T-helper 17 cell (primary cell): Measurements from ENCODE around the gene ING3. TPM values are rescaled to one million over a fixed set of nuclear protein-coding genes. Genes with fewer than 3 reads are reported as not detected.

ENCODE experiments used
- ATAC-seq: fragments of 150-1000 bp; cut with Tn5 transposase; 2 replicates; pipeline ENCODE4 v1.10.0; 2021; ENCODE audit warnings: mild to moderate bottlenecking, moderate library complexity
- DNase-seq, 3 donors: peaks; one replicate each; pipeline versions ENCODE4 v3.0.0 to v3.0.0-alpha.2; 2020 to 2021
- H3K9me3 ChIP-seq: one replicate; pipeline ENCODE4 v1.7.0; 2013; ENCODE audit warnings: low read length, mild to moderate bottlenecking; ENCODE audit not compliant: control insufficient read depth, poor library complexity, severe bottlenecking
- H3K27ac Mint-ChIP-seq: one replicate; pipeline ENCODE4 v1.8.0; 2022; ENCODE audit warnings: mild to moderate bottlenecking, moderate library complexity, mixed read lengths
- H3K27me3 Mint-ChIP-seq: one replicate; pipeline ENCODE4 v1.8.0; 2022; ENCODE audit warnings: mixed read lengths
- H3K36me3 Mint-ChIP-seq: one replicate; pipeline ENCODE4 v1.8.0; 2022; ENCODE audit warnings: low read depth, mixed read lengths
- H3K4me1 Mint-ChIP-seq: one replicate; pipeline ENCODE4 v1.8.0; 2022; ENCODE audit warnings: mild to moderate bottlenecking, mixed read lengths
- H3K4me3 Mint-ChIP-seq: one replicate; pipeline ENCODE4 v1.8.0; 2022; ENCODE audit warnings: mild to moderate bottlenecking, moderate library complexity, mixed read lengths
- total RNA-seq, 4 donors: library from RNA in 2 of 4; stranded (reverse) in 2 of 4; gene quantifications; one replicate each; pipeline ENCODE4 v1.2.3 and lab custom pipeline; 2022 to 2026

ING3 gene, protein sequence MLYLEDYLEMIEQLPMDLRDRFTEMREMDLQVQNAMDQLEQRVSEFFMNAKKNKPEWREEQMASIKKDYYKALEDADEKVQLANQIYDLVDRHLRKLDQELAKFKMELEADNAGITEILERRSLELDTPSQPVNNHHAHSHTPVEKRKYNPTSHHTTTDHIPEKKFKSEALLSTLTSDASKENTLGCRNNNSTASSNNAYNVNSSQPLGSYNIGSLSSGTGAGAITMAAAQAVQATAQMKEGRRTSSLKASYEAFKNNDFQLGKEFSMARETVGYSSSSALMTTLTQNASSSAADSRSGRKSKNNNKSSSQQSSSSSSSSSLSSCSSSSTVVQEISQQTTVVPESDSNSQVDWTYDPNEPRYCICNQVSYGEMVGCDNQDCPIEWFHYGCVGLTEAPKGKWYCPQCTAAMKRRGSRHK
- 10 to 100 TPM; 32.8 to 41.2 TPM for total RNA-seq
- total RNA-seq (lab: John Stamatoyannopoulos, UW): 42.8 to 44.5 reads per million in 2 donors

GRCh38 chr7:120950539-120951308 lies at the start of gene ING3:
Gene ING3 (plus strand): TSS chr7:120950777. CDS start chr7:120950897, 120 bp downstream.
- Mint-ChIP-seq H3K27ac (peak within 1 kb of the TSS; percentile 94), H3K4me3 (peak within 1 kb of the TSS; percentile 93), H3K27me3 (peaks cover 16% of the 10 kb centered on the region), H3K36me3 (peaks cover 5% of the 10 kb centered on the region), H3K4me1 (peaks cover 23% of the 10 kb centered on the region)
- ATAC-seq (peak; percentile 89), DNase-seq (peak; percentile 93 to 99 (median 98))
- no peaks in the 10 kb centered on the region for H3K9me3 ChIP-seq

GRCh38 chr7:120915314-120916105 lies 35.1 kb upstream of the ING3 start:
- DNase-seq (no peak), ATAC-seq (no peak)
- H3K36me3 Mint-ChIP-seq: no peaks in the 10 kb centered on the region
- no peaks in the 10 kb centered on the region for H3K9me3 ChIP-seq
- H3K27me3 Mint-ChIP-seq: peaks cover 18% of the 10 kb centered on the region
- no peak overlapping the region for H3K27ac Mint-ChIP-seq
- H3K4me1 Mint-ChIP-seq: no peaks in the 10 kb centered on the region
- no peak overlapping the region for H3K4me3 Mint-ChIP-seq

GRCh38 chr7:120916121-120916520 lies 34.5 kb upstream of the ING3 start:
- H3K27ac Mint-ChIP-seq: no peak overlapping the region
- H3K4me3 Mint-ChIP-seq: no peak overlapping the region
- no peaks in the 10 kb centered on the region for H3K36me3 Mint-ChIP-seq
- ATAC-seq (no peak), DNase-seq (no peak)
- H3K9me3 ChIP-seq: no peaks in the 10 kb centered on the region
- peaks cover 18% of the 10 kb centered on the region for H3K27me3 Mint-ChIP-seq
- H3K4me1 Mint-ChIP-seq: no peaks in the 10 kb centered on the region

- no peaks in the 10 kb centered on the region for H3K9me3 ChIP-seq
- no peak overlapping the region for H3K4me3 Mint-ChIP-seq
- H3K36me3 Mint-ChIP-seq: no peaks in the 10 kb centered on the region
- H3K27ac Mint-ChIP-seq: no peak overlapping the region
- H3K27me3 Mint-ChIP-seq: peaks cover 18% of the 10 kb centered on the region
- DNase-seq (no peak), ATAC-seq (no peak)
- no peaks in the 10 kb centered on the region for H3K4me1 Mint-ChIP-seq
Measured at GRCh38 chr7:120916538-120916937, 34.0 kb upstream of the ING3 start.

DNA sequence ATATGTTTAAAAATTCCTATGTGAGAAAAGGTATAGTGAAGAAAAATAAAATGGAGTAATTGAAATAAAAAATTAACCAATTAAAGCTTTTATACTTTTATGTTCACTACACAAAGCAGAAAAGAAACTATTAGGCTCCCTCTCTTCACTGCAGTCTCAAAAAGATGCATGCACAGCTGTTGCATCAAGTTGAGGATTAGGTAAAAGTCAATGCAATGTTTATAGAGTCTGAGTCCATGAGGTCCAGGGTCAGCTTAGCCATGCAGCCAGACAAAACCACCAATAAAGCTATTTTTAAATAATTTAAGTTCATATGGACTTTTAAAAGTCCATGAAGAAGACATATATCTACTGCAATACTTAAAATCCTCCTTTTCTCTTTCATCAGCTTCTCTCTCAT lies 31.1 kb upstream of the ING3 start:
- Mint-ChIP-seq H3K36me3 (no peaks in the 10 kb centered on the region), H3K27ac (no peak overlapping the region), H3K4me1 (no peaks in the 10 kb centered on the region), H3K27me3 (peaks cover 25% of the 10 kb centered on the region), H3K4me3 (no peak overlapping the region)
- no peaks in the 10 kb centered on the region for H3K9me3 ChIP-seq
- no peak for ATAC-seq
- DNase-seq: no peak

DNA sequence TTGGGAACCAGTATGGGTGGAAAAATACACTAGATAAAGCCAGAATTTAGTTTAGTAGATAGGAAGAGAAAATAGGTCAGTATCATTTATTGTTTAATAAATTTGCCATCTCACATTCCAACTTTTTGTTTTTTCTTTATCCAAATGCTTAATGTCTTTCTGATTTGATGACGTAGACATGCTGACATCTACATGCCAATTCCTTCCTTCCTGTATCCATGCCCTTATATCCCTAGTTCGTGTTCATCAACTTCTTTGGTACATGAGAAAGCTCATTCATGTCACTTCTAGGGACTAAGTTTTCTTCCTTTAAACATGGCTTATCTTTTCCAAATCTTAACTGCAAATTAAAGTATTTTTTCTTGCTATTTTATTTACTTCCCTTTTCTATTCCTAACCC lies 30.5 kb upstream of the ING3 start:
- peaks cover 31% of the 10 kb centered on the region for H3K27me3 Mint-ChIP-seq
- no peak for ATAC-seq
- no peaks in the 10 kb centered on the region for H3K36me3 Mint-ChIP-seq
- no peaks in the 10 kb centered on the region for H3K9me3 ChIP-seq
- H3K27ac Mint-ChIP-seq: no peak overlapping the region
- no peaks in the 10 kb centered on the region for H3K4me1 Mint-ChIP-seq
- H3K4me3 Mint-ChIP-seq: no peak overlapping the region
- no peak for DNase-seq

DNA sequence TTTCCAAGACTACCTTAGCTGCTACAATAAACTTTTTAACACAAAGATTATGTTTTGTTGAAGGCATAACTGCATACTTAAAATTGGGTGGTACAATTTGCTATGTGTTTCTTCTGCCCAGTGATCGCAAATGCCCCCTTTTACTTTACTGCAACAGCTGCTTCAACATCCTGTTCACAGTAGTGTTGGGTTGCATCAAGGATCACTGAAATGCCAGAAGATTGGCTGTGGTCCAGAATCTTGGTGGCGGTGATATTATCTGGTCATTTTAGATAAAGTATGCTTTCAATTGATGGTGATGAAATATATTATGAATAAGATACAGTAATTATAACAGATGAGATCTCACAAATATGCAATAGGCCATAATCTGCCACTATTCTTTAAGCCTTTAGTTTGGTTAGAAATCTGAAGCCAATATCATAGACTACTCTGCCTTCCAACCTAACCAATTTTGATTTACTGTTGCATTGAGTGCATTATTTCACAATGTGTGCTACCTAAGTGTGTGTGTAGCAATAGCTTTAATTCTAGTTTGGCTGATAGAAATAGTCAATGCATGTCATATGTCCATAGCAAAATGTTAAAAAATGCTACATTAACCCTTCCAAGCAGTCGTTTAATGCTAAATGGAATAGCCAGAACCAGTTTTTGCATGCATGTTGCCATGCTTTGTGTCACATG lies 29.8 kb upstream of the ING3 start:
- no peaks in the 10 kb centered on the region for H3K9me3 ChIP-seq
- H3K4me3 Mint-ChIP-seq: no peak overlapping the region
- DNase-seq (no peak), ATAC-seq (no peak)
- no peaks in the 10 kb centered on the region for H3K4me1 Mint-ChIP-seq
- H3K36me3 Mint-ChIP-seq: no peaks in the 10 kb centered on the region
- no peak overlapping the region for H3K27ac Mint-ChIP-seq
- peaks cover 35% of the 10 kb centered on the region for H3K27me3 Mint-ChIP-seq

- H3K9me3 ChIP-seq: no peaks in the 10 kb centered on the region
- no peak overlapping the region for H3K27ac Mint-ChIP-seq
- H3K4me1 Mint-ChIP-seq: no peaks in the 10 kb centered on the region
- no peaks in the 10 kb centered on the region for H3K36me3 Mint-ChIP-seq
- DNase-seq (no peak), ATAC-seq (no peak)
- no peak overlapping the region for H3K4me3 Mint-ChIP-seq
- peaks cover 33% of the 10 kb centered on the region for H3K27me3 Mint-ChIP-seq
Measured at GRCh38 chr7:120924837-120925236, 25.7 kb upstream of the ING3 start.

- no peak for DNase-seq
- Mint-ChIP-seq H3K27me3 (peaks cover 38% of the 10 kb centered on the region), H3K4me3 (no peak overlapping the region), H3K27ac (no peak overlapping the region), H3K4me1 (no peaks in the 10 kb centered on the region), H3K36me3 (no peaks in the 10 kb centered on the region)
- H3K9me3 ChIP-seq: no peaks in the 10 kb centered on the region
- ATAC-seq: no peak
Measured at GRCh38 chr7:120925392-120925791, 25.2 kb upstream of the ING3 start.

- H3K9me3 ChIP-seq: no peaks in the 10 kb centered on the region
- Mint-ChIP-seq H3K27me3 (peaks cover 50% of the 10 kb centered on the region), H3K27ac (no peak overlapping the region), H3K4me1 (no peaks in the 10 kb centered on the region), H3K36me3 (no peaks in the 10 kb centered on the region), H3K4me3 (no peak overlapping the region)
- DNase-seq (no peak), ATAC-seq (no peak)
Measured at GRCh38 chr7:120926943-120927346, 23.6 kb upstream of the ING3 start.

- no peaks in the 10 kb centered on the region for H3K4me1 Mint-ChIP-seq
- ATAC-seq (no peak), DNase-seq (no peak)
- H3K27ac Mint-ChIP-seq: no peak overlapping the region
- no peak overlapping the region for H3K4me3 Mint-ChIP-seq
- no peaks in the 10 kb centered on the region for H3K36me3 Mint-ChIP-seq
- H3K27me3 Mint-ChIP-seq: peaks cover 50% of the 10 kb centered on the region
- no peaks in the 10 kb centered on the region for H3K9me3 ChIP-seq
Measured at GRCh38 chr7:120927454-120928103, 23.0 kb upstream of the ING3 start.

- no peak for ATAC-seq
- no peaks in the 10 kb centered on the region for H3K9me3 ChIP-seq
- peaks cover 51% of the 10 kb centered on the region for H3K27me3 Mint-ChIP-seq
- no peaks in the 10 kb centered on the region for H3K4me1 Mint-ChIP-seq
- H3K4me3 Mint-ChIP-seq: no peak overlapping the region
- no peak overlapping the region for H3K27ac Mint-ChIP-seq
- no peaks in the 10 kb centered on the region for H3K36me3 Mint-ChIP-seq
- DNase-seq: no peak
Measured at GRCh38 chr7:120931243-120931642, 19.3 kb upstream of the ING3 start.
